ENCODE results near the gene ASB5. TPM values are rescaled to one million over a fixed set of nuclear protein-coding genes. Genes with fewer than 3 reads are reported as not detected.
A peak's percentile ranks its signal among the peaks of the same experiment; 100 is the strongest.

ASB5 gene
- total and polyA plus RNA-seq, 9 of the 15 experiments (the other 6 are each of a cell fraction or from before 2014, with no cell fraction given), result not detected

DNA sequence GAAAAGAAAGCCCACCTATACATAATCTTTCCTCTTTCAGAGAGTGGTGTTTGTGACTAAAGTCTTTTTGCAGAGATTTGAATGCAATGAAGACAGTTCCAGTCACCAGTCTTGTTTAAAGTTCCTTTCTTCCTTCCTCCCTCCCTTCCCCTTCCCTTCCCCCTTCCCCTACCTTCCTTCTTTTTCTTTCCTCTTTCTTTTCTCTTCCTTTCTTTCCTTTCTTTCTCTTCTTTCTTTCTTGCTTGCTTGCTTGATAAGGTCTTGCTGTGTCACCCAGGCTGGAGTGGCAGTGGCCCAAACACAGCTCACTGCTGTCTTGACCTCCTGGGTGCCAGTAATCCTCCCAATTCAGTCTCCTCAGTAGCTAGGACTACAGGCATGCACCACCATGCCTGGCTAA is 19.0 kb upstream of the ASB5 start (continued):
- TF ChIP-seq, protein P1, sequence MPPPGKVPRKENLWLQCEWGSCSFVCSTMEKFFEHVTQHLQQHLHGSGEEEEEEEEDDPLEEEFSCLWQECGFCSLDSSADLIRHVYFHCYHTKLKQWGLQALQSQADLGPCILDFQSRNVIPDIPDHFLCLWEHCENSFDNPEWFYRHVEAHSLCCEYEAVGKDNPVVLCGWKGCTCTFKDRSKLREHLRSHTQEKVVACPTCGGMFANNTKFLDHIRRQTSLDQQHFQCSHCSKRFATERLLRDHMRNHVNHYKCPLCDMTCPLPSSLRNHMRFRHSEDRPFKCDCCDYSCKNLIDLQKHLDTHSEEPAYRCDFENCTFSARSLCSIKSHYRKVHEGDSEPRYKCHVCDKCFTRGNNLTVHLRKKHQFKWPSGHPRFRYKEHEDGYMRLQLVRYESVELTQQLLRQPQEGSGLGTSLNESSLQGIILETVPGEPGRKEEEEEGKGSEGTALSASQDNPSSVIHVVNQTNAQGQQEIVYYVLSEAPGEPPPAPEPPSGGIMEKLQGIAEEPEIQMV (tag; conservative IDR thresholded peaks at IDR 0.05; ENCODE audit: low read depth), result 0 out of 2 replicates have a peak, but pooled peaks have one; percentile 38
- TF ChIP-seq, protein P2, sequence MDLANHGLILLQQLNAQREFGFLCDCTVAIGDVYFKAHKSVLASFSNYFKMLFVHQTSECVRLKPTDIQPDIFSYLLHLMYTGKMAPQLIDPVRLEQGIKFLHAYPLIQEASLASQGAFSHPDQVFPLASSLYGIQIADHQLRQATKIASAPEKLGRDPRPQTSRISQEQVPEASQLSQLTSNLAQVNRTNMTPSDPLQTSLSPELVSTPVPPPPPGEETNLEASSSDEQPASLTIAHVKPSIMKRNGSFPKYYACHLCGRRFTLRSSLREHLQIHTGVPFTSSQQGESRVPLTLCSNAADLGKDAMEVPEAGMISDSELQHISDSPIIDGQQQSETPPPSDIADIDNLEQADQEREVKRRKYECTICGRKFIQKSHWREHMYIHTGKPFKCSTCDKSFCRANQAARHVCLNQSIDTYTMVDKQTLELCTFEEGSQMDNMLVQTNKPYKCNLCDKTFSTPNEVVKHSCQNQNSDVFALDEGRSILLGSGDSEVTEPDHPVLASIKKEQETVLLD (IDR thresholded peaks at IDR 0.05), result 0 out of 2 replicates have a peak, but pooled peaks have one; percentile 22
- no peak for TF ChIP-seq NUFIP1 (IDR thresholded peaks at IDR 0.05; ENCODE audit: partially characterized antibody)
- TF ChIP-seq DIDO1 (tag; IDR thresholded peaks at IDR 0.05; ENCODE audit: low read depth), result no peak
- peak; percentile 7; the same call in 1 of the 2 replicates for TF ChIP-seq MTA2 (IDR thresholded peaks at IDR 0.05; ENCODE audit: low read depth)
- no peak for TF ChIP-seq CBX3 (IDR thresholded peaks at IDR 0.05; ENCODE audit: borderline replicate concordance in 1 of 2, low read length in 2 of 2)
- no peak for TF ChIP-seq ZNF347 (CRISPR knock-in tag; IDR thresholded peaks at IDR 0.05; ENCODE audit: low read depth)
- TF ChIP-seq TAF9B (IDR thresholded peaks at IDR 0.05; ENCODE audit: partially characterized antibody), result no peak
- TF ChIP-seq NFYB (IDR thresholded peaks at IDR 0.05; ENCODE audit: extremely low read depth, insufficient read length), result no peak
- TF ChIP-seq ZNF316 (IDR thresholded peaks at IDR 0.05), result peak; percentile 52
- TF ChIP-seq CBFA2T3 (IDR thresholded peaks at IDR 0.05), result 0 out of 2 replicates have a peak, but pooled peaks have one; percentile 5
- TF ChIP-seq, protein P3, sequence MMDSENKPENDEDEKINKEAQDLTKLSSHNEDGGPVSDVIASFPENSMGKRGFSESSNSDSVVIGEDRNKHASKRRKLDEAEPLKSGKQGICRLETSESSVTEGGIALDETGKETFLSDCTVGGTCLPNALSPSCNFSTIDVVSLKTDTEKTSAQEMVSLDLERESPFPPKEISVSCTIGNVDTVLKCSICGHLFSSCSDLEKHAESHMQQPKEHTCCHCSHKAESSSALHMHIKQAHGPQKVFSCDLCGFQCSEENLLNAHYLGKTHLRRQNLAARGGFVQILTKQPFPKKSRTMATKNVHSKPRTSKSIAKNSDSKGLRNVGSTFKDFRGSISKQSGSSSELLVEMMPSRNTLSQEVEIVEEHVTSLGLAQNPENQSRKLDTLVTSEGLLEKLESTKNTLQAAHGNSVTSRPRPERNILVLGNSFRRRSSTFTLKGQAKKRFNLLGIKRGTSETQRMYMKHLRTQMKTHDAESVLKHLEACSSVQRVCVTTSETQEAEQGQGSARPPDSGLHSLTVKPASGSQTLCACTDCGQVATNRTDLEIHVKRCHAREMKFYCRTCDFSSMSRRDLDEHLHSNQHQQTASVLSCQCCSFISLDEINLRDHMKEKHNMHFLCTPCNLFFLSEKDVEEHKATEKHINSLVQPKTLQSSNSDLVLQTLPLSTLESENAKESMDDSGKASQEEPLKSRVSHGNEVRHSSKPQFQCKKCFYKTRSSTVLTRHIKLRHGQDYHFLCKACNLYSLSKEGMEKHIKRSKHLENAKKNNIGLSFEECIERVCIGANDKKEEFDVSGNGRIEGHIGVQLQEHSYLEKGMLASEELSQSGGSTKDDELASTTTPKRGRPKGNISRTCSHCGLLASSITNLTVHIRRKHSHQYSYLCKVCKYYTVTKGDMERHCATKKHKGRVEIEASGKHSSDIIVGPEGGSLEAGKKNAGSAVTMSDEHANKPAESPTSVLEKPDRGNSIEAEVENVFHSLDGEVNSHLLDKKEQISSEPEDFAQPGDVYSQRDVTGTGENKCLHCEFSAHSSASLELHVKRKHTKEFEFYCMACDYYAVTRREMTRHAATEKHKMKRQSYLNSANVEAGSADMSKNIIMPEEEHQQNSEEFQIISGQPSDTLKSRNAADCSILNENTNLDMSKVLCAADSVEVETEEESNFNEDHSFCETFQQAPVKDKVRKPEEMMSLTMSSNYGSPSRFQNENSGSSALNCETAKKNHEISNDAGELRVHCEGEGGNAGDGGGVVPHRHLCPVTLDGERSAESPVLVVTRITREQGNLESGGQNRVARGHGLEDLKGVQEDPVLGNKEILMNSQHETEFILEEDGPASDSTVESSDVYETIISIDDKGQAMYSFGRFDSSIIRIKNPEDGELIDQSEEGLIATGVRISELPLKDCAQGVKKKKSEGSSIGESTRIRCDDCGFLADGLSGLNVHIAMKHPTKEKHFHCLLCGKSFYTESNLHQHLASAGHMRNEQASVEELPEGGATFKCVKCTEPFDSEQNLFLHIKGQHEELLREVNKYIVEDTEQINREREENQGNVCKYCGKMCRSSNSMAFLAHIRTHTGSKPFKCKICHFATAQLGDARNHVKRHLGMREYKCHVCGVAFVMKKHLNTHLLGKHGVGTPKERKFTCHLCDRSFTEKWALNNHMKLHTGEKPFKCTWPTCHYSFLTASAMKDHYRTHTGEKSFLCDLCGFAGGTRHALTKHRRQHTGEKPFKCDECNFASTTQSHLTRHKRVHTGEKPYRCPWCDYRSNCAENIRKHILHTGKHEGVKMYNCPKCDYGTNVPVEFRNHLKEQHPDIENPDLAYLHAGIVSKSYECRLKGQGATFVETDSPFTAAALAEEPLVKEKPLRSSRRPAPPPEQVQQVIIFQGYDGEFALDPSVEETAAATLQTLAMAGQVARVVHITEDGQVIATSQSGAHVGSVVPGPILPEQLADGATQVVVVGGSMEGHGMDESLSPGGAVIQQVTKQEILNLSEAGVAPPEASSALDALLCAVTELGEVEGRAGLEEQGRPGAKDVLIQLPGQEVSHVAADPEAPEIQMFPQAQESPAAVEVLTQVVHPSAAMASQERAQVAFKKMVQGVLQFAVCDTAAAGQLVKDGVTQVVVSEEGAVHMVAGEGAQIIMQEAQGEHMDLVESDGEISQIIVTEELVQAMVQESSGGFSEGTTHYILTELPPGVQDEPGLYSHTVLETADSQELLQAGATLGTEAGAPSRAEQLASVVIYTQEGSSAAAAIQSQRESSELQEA (IDR thresholded peaks at IDR 0.05; ENCODE audit: low read depth), result no peak
- TF ChIP-seq ZNF707 (CRISPR knock-in tag; conservative IDR thresholded peaks at IDR 0.05), result no peak
- TF ChIP-seq, protein P4, sequence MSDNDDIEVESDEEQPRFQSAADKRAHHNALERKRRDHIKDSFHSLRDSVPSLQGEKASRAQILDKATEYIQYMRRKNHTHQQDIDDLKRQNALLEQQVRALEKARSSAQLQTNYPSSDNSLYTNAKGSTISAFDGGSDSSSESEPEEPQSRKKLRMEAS (CRISPR knock-in tag; IDR thresholded peaks at IDR 0.05), result no peak
- TF ChIP-seq, protein P5, sequence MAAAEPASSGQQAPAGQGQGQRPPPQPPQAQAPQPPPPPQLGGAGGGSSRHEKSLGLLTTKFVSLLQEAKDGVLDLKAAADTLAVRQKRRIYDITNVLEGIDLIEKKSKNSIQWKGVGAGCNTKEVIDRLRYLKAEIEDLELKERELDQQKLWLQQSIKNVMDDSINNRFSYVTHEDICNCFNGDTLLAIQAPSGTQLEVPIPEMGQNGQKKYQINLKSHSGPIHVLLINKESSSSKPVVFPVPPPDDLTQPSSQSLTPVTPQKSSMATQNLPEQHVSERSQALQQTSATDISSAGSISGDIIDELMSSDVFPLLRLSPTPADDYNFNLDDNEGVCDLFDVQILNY (CRISPR knock-in tag; IDR thresholded peaks at IDR 0.05), result no peak
- TF ChIP-seq HDAC1 (IDR thresholded peaks at IDR 0.05), result peak in 1 of 2 experiments; percentile 45; a peak in 1 of 4 replicates
- TF ChIP-seq CEBPB (tag; IDR thresholded peaks at IDR 0.05), result no peak
- no peak for TF ChIP-seq ZNF324 (CRISPR knock-in tag; IDR thresholded peaks at IDR 0.05)
